HG03521 (cell line): ENCODE measurements around the gene EMX1.
A peak's percentile ranks its signal among the peaks of the same experiment; 100 is the strongest.
"Not testable (repeated sequence)": the region's sequence is repeated elsewhere in the genome, so short reads cannot be mapped to it uniquely, and the experiment has no call there.

ENCODE experiments used
- ATAC-seq: cut with Tn5 transposase; IDR thresholded peaks from one replicate; pipeline ENCODE4 v1.9.1; 2021; ENCODE audit warnings: mild to moderate bottlenecking, moderate library complexity; ENCODE audit not compliant: unreplicated experiment

The EMX1 gene

GRCh38 chr2:72900191-72900825, 17.0 kb upstream of the EMX1 start:
- ATAC-seq, result no peak

DNA sequence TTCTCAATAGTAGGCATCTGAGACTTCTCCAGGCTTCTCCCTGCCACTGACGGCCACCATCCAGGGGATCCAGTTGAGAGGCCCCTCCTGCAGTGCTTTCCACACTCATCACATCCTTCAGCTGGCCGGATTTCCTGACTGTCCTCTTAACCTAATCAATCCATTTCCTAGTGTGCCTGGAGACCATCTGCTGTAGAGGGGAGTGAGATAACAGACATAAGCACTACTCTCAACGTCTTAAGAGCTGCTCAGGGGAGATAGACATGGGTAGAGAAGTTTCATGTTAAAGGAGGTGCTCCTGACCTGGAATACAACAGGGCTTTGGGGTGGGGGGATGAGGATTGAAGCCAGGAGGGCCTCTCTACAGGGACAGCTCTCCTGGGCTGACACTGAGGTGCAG, 15.9 kb upstream of the EMX1 start:
- ATAC-seq, result no peak

- not testable (repeated sequence) for ATAC-seq
These were observed 9.9 kb upstream of the EMX1 start for GRCh38 chr2:72907369-72907768.

DNA sequence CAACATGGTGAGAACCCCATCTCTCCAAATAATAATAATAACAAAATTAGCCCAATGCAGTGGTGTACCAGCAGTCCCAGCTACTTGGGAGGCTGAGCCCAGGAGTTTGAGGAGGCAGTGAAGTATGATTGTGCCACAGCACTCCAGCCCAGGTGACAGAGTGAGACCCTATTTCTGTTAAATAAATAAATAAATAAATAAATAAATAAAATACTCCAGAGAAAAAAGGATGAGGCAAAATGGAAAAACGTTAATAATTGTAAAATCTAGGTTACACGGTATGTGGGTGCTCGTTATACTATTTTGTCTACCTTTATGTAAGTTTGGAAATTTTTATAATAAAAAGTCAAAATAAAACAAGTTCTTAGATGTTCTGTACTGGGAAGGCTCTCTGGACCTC, 8.6 kb upstream of the EMX1 start:
- ATAC-seq, result no peak

DNA sequence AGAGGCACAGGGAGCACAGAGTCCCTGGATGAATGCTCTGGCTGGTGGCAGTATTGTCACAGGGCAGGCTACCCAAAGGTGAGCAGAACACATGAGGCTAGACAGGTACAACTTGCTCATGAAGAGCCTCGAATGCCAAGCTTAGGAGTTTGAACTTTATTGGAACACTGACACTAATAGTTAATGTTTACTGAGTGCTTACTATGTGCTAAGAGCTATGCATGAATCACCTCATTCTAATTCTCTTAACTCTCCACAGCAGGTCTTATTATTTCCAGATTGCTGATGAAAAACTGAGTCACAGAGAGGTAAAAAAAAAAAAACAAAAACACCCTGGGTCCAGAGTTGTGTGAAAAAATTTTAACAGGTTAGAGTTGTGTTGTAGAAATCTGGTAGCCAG, 6.1 kb upstream of the EMX1 start:
- ATAC-seq, result no peak

- ATAC-seq, result no peak
These were observed 3.7 kb upstream of the EMX1 start for GRCh38 chr2:72913486-72914205.

- ATAC-seq, result no peak
These were observed 3.1 kb upstream of the EMX1 start for GRCh38 chr2:72914206-72914559.

GRCh38 chr2:72914589-72915319, 2.6 kb upstream of the EMX1 start:
- no peak for ATAC-seq

DNA sequence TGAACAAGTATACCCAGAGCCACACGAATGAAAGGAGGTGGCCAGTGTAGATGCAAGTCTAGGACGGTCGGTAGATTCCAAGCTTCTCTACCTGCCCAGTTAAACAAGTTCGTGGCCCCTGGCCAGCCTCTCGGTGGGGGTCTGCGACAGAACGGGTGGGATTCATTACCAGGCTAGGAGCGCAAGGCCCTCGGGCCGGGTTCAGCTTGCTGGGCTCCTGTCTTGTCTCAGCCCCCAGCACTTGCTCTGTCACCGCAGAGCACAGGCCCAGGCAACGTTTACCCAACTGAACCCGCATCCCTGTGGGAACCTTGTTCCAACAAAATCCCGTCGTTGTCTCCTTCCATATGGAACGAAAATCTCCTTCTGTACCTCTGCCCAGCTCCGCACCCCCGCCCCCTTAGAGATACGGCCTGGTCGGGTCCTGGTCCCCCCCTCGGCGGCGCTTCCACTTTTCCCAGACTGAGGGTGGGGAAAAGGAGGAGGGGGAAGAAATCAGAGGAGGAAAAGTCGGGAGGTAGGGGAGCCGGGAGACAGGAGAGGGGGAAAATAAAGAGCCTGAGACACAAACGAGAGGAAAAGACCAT, 1.9 kb upstream of the EMX1 start:
- ATAC-seq, result no peak

DNA sequence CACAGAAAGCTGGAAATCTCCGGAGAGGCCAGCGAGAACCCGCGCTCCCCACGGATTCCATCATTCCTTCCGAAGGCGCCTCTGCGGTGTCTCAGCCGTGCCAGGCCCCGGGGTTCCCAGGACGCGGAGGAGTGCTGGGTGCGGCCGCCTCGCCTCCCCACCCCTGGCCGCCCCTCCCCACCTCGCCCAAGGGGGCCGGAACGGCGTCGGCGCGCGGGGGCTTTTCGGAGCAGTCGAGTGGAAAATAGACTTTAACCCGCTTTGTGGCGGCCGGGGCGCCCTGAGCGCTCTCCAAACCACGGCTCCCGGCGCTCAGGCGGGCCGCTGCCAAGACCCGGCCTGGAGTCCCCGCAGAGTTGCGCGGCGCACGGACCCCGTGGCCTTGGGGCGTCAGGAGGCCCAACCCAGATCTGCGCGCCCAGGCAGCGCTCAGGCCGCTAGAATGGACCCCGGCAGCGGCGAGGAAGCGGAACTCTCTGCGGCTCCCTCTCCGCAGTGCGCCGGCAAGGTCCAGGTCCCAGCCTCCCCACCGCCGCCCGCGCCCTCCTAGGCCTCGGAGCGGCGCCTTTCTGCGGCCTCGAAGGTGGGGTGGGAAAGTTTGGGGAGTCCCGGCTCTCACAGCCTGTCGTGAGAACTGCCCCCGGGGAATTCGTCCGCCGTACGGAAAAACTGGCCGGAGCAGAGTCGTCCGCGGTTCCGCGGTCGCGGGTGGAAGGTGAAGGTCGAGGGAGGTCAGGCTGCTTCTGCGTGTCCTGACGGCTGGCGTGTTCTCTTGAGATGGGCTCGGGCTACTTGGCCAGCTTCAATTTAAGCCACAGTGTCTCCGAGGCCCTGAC, 1.2 kb upstream of the EMX1 start:
- ATAC-seq, result peak; percentile 62

DNA sequence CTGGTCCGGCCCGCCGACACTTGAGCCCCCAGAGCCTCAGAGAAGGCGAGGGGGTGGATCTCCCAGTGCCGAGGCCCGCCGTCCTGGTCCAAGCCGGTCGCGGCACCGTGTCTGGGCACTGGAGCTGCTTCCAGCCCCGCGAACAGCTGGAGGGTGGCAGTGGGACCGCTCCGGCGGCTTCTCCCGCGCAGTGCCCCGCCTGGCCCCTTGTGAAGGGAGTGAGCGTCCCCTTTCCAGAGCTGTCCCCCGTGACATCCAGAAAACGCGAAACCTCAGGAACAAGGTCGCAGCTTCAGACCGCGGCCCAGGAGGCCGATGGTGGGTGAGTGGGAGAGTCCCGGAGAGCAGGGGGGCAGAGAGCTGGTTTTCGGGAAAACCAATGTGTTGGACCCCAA, 579 bp upstream of the EMX1 start:
- no peak for ATAC-seq

DNA sequence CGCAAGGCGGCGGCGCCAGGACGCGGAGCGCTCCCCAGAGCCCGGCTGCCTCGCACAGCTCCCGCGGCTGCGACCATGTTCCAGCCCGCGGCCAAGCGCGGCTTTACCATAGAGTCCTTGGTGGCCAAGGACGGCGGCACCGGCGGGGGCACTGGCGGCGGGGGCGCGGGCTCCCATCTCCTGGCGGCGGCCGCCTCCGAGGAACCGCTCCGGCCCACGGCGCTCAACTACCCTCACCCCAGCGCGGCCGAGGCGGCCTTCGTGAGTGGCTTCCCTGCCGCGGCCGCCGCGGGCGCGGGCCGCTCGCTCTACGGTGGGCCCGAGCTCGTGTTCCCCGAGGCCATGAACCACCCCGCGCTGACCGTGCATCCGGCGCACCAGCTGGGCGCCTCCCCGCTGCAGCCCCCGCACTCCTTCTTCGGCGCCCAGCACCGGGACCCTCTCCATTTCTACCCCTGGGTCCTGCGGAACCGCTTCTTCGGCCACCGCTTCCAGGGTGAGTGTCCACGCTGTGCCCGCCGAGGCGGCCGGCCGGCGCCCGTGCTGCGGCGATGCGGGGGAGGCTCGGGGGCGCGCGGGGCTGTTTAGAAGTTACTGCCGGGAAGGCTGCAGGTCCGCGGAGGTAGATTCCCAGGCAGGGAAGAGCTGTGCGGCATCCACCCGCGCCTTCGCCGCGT, 696 bp downstream of the EMX1 start:
- ATAC-seq, result no peak

- no peak for ATAC-seq
These were observed 2.3 kb downstream of the EMX1 start for GRCh38 chr2:72919414-72920317.

DNA sequence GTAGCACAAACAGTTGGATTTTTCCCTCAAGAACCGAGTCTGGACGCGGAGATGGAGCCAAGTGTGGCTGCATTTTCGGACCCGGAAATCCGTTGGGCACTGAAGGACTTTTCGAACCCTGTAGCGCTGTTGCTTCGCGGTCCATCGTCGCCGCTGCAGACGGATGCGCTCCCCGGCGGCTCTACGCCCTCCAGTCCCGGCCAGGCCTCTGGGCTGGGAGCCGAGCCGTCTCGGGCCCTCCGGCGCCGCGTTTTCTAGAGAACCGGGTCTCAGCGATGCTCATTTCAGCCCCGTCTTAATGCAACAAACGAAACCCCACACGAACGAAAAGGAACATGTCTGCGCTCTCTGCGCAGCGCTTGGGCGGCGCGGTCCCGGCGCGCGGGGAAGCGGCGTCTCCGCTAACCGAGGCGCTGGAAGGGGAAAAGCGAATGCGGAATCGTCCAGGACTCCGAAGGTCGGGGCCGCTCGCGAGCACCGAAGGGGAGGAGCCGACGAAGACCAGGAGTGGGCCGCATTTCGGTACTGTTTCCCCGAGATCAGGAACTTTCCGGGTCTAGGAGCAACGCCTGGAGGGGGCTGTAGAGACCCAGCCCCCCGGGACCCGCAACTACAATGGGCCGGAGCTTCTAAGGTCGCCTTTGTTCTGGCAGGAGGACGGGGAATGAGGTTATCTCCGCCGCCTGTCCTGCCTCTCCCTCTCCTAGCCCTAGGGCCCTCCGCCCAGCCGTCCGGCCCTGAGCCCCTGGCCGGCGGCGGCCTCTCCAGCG, 3.2 kb downstream of the EMX1 start:
- ATAC-seq, result no peak

- no peak for ATAC-seq
These were observed 4.0 kb downstream of the EMX1 start for GRCh38 chr2:72921088-72921851.

DNA sequence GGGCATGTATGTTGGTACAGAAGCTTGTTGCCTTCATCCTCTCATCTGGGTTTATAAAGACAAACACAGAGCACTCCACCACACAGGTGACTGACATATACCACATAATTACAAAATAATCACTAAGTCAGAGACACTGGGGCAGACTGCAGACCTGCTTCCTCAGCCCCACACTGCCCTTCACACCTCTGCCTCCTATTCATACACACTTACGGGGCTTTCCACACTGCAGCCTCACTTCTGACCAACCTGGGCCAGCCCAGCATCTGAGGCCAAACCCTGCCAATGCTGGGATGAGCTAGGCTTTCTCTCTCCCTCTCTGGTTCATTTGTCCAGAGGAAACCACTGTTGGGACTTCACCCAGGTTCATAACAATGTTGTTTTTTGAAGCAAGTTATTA, 4.5 kb downstream of the EMX1 start:
- no peak for ATAC-seq

- ATAC-seq, result no peak
These were observed 6.6 kb downstream of the EMX1 start for GRCh38 chr2:72923833-72924352.
